ENCODE data around the gene CABCOCO1.

GRCh38 chr10:61760943-61761824, 98.5 kb downstream of the CABCOCO1 start:
- TF ChIP-seq, protein P1, sequence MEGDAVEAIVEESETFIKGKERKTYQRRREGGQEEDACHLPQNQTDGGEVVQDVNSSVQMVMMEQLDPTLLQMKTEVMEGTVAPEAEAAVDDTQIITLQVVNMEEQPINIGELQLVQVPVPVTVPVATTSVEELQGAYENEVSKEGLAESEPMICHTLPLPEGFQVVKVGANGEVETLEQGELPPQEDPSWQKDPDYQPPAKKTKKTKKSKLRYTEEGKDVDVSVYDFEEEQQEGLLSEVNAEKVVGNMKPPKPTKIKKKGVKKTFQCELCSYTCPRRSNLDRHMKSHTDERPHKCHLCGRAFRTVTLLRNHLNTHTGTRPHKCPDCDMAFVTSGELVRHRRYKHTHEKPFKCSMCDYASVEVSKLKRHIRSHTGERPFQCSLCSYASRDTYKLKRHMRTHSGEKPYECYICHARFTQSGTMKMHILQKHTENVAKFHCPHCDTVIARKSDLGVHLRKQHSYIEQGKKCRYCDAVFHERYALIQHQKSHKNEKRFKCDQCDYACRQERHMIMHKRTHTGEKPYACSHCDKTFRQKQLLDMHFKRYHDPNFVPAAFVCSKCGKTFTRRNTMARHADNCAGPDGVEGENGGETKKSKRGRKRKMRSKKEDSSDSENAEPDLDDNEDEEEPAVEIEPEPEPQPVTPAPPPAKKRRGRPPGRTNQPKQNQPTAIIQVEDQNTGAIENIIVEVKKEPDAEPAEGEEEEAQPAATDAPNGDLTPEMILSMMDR (conservative IDR thresholded peaks at IDR 0.05; ENCODE audit: low read depth, low read length): no peak
- no peak for TF ChIP-seq EZH2 (IDR thresholded peaks at IDR 0.05; ENCODE audit: borderline replicate concordance, low read depth, low read length, poor library complexity, severe bottlenecking)

All from A673 (cell line).